HG02870 (cell line): ENCODE data around the gene KTN1.

Source experiments
- ATAC-seq: cut with Tn5 transposase; IDR thresholded peaks from one replicate; pipeline ENCODE4 v1.9.1; 2021; ENCODE audit warnings: mild to moderate bottlenecking, moderate library complexity; ENCODE audit not compliant: unreplicated experiment

Gene KTN1

GRCh38 chr14:55574988-55575387, 5.0 kb upstream of the KTN1 start:
- ATAC-seq, result no peak

- ATAC-seq, result no peak
These were observed 2.8 kb upstream of the KTN1 start for GRCh38 chr14:55577229-55577628.

- no peak for ATAC-seq
These were observed 1.5 kb upstream of the KTN1 start for GRCh38 chr14:55578511-55578910.

- peak; percentile 30 for ATAC-seq
These were observed 699 bp downstream of the KTN1 start for GRCh38 chr14:55580470-55581341.

GRCh38 chr14:55581342-55581771, 1.4 kb downstream of the KTN1 start:
- no peak for ATAC-seq

- peak; percentile 27 for ATAC-seq
These were observed 2.7 kb downstream of the KTN1 start for GRCh38 chr14:55582746-55583145.

GRCh38 chr14:55583942-55584468, 4.0 kb downstream of the KTN1 start:
- no peak for ATAC-seq

- no peak for ATAC-seq
These were observed 5.8 kb downstream of the KTN1 start for GRCh38 chr14:55585854-55586253.

- ATAC-seq, result no peak
These were observed 6.4 kb downstream of the KTN1 start for GRCh38 chr14:55586411-55586810.

- no peak for ATAC-seq
These were observed 7.8 kb downstream of the KTN1 start for GRCh38 chr14:55587847-55588246.

GRCh38 chr14:55588259-55588699, 8.3 kb downstream of the KTN1 start:
- ATAC-seq, result no peak

- no peak for ATAC-seq
These were observed 9.2 kb downstream of the KTN1 start for GRCh38 chr14:55589171-55589570.

- ATAC-seq, result no peak
These were observed 12.4 kb downstream of the KTN1 start for GRCh38 chr14:55592436-55592835.

- no peak for ATAC-seq
These were observed 13.7 kb downstream of the KTN1 start for GRCh38 chr14:55593698-55594097.

GRCh38 chr14:55599250-55599879, 19.4 kb downstream of the KTN1 start:
- no peak for ATAC-seq

GRCh38 chr14:55600784-55601561, 21.0 kb downstream of the KTN1 start:
- no peak for ATAC-seq

GRCh38 chr14:55603401-55603953, 23.5 kb downstream of the KTN1 start:
- no peak for ATAC-seq

- no peak for ATAC-seq
These were observed 24.5 kb downstream of the KTN1 start for GRCh38 chr14:55604488-55604887.

GRCh38 chr14:55604900-55605418, 25.0 kb downstream of the KTN1 start:
- ATAC-seq, result no peak

GRCh38 chr14:55605793-55606192, 25.8 kb downstream of the KTN1 start:
- no peak for ATAC-seq

- no peak for ATAC-seq
These were observed 27.4 kb downstream of the KTN1 start for GRCh38 chr14:55607386-55607785.
